Measurements from ENCODE around the gene PAPSS2. TPM values are rescaled to one million over a fixed set of nuclear protein-coding genes. Genes with fewer than 3 reads are reported as not detected.
A peak's percentile ranks its signal among the peaks of the same experiment; 100 is the strongest.

The PAPSS2 gene
- total RNA-seq, 2 donors from 2014 or later, result 15.7 to 20.2 TPM

GRCh38 chr10:87652261-87652660, 7.4 kb upstream of the PAPSS2 start:
- Histone ChIP-seq H3K9ac (ENCODE audit: extremely low read depth, low read length, poor library complexity, severe bottlenecking) (no peak overlapping the region), H3K36me3 (ENCODE audit: control insufficient read depth, insufficient read depth, low read length) (no peaks in the 10 kb centered on the region), H3K27me3 (ENCODE audit: control insufficient read depth, insufficient read depth, low read length, poor library complexity, severe bottlenecking) (no peaks in the 10 kb centered on the region), H3K9me3 (ENCODE audit: control insufficient read depth, low read length) (no peaks in the 10 kb centered on the region), H3K4me3 (ENCODE audit: low read length) (no peak overlapping the region), H3K4me1 (ENCODE audit: control insufficient read depth, insufficient read depth, low read length) (peaks cover 11% of the 10 kb centered on the region), H3K27ac (ENCODE audit: low read depth, low read length) (no peak overlapping the region)
- H3K4me1 Mint-ChIP-seq, result peaks cover 26% of the 10 kb centered on the region
- no peaks in the 10 kb centered on the region for H3K27me3 Mint-ChIP-seq (ENCODE audit: insufficient read depth)
- no peak for TF ChIP-seq CTCF (conservative IDR thresholded peaks at IDR 0.05)
- no peaks in the 10 kb centered on the region for H3K9me3 Mint-ChIP-seq
- no peak for DNase-seq
- 100% methylated on average over 1 of the region's 1 CpG for WGBS, 2 experiments (ENCODE audit: insufficient coverage in 1 of 2, insufficient read length in 1 of 2)
- H3K36me3 Mint-ChIP-seq (ENCODE audit: low read depth), result no peaks in the 10 kb centered on the region
- H3K27ac Mint-ChIP-seq, result peak overlapping the region; percentile 27
- H3K4me3 Mint-ChIP-seq, result no peak overlapping the region

- Histone ChIP-seq H3K27ac (ENCODE audit: low read depth, low read length) (no peak overlapping the region), H3K27me3 (ENCODE audit: control insufficient read depth, insufficient read depth, low read length, poor library complexity, severe bottlenecking) (no peaks in the 10 kb centered on the region), H3K9ac (ENCODE audit: extremely low read depth, low read length, poor library complexity, severe bottlenecking) (no peak overlapping the region), H3K9me3 (ENCODE audit: control insufficient read depth, low read length) (no peaks in the 10 kb centered on the region), H3K36me3 (ENCODE audit: control insufficient read depth, insufficient read depth, low read length) (no peaks in the 10 kb centered on the region), H3K4me1 (ENCODE audit: control insufficient read depth, insufficient read depth, low read length) (peaks cover 16% of the 10 kb centered on the region), H3K4me3 (ENCODE audit: low read length) (no peak overlapping the region)
- DNase-seq, result no peak
- Mint-ChIP-seq H3K27me3 (ENCODE audit: insufficient read depth) (peaks cover under 1% of the 10 kb centered on the region), H3K9me3 (no peaks in the 10 kb centered on the region), H3K36me3 (ENCODE audit: low read depth) (no peaks in the 10 kb centered on the region), H3K4me1 (peaks cover 34% of the 10 kb centered on the region), H3K27ac (no peak overlapping the region), H3K4me3 (no peak overlapping the region)
- TF ChIP-seq CTCF (conservative IDR thresholded peaks at IDR 0.05), result no peak
- WGBS, 2 experiments (ENCODE audit: insufficient coverage in 1 of 2, insufficient read length in 1 of 2), result 96 to 100% methylated on average over 1 of the region's 1 CpG
These were observed 5.5 kb upstream of the PAPSS2 start for GRCh38 chr10:87654212-87654611.

GRCh38 chr10:87656431-87657072, 3.1 kb upstream of the PAPSS2 start:
- Mint-ChIP-seq H3K4me1 (peaks cover 45% of the 10 kb centered on the region), H3K4me3 (no peak overlapping the region), H3K27ac (peak overlapping the region; percentile 32), H3K9me3 (no peaks in the 10 kb centered on the region), H3K36me3 (ENCODE audit: low read depth) (no peaks in the 10 kb centered on the region), H3K27me3 (ENCODE audit: insufficient read depth) (peaks cover 3% of the 10 kb centered on the region)
- Histone ChIP-seq H3K9ac (ENCODE audit: extremely low read depth, low read length, poor library complexity, severe bottlenecking) (no peak overlapping the region), H3K27me3 (ENCODE audit: control insufficient read depth, insufficient read depth, low read length, poor library complexity, severe bottlenecking) (no peaks in the 10 kb centered on the region), H3K9me3 (ENCODE audit: control insufficient read depth, low read length) (no peaks in the 10 kb centered on the region), H3K27ac (ENCODE audit: low read depth, low read length) (no peak overlapping the region), H3K4me3 (ENCODE audit: low read length) (no peak overlapping the region), H3K4me1 (ENCODE audit: control insufficient read depth, insufficient read depth, low read length) (peaks cover 8% of the 10 kb centered on the region), H3K36me3 (ENCODE audit: control insufficient read depth, insufficient read depth, low read length) (no peaks in the 10 kb centered on the region)
- 47 to 48% methylated on average over 4 of the region's 4 CpGs for WGBS, 2 experiments (ENCODE audit: insufficient coverage in 1 of 2, insufficient read length in 1 of 2)
- DNase-seq, result peak; percentile 57
- peak; percentile 85 for TF ChIP-seq CTCF (conservative IDR thresholded peaks at IDR 0.05)

Data from endodermal cell (in vitro differentiated cells).